Astrocyte (in vitro differentiated cells and primary cell): ENCODE data around the gene MICAL2. TPM values are rescaled to one million over a fixed set of nuclear protein-coding genes. Genes with fewer than 3 reads are reported as not detected.

Experiments used
- DNase-seq: peaks from one replicate; pipeline ENCODE4 v3.0.0-alpha.2; 2010; ENCODE audit warnings: low read depth
- FAIRE-seq: peaks from 2 replicates; lab custom pipeline; 2011; peaks lifted over from hg19 to GRCh38; lab: Jason Lieb, UNC
- H2AFZ ChIP-seq: 2 replicates; pipeline ENCODE4 v1.6.0; 2012; ENCODE audit warnings: low read depth, low read length, inconsistent platforms
- H3K27ac ChIP-seq: 2 replicates; pipeline ENCODE4 v1.5.1; 2011; ENCODE audit warnings: low read depth, low read length, inconsistent platforms
- H3K27me3 ChIP-seq: 2 replicates; pipeline ENCODE4 v1.6.0; 2011; ENCODE audit warnings: low read length, inconsistent platforms; ENCODE audit not compliant: insufficient read depth
- H3K36me3 ChIP-seq: 2 replicates; pipeline ENCODE4 v1.5.1; 2011; ENCODE audit warnings: low read length, inconsistent platforms; ENCODE audit not compliant: insufficient read depth
- H3K4me1 ChIP-seq: 2 replicates; pipeline ENCODE4 v1.5.1; 2011; ENCODE audit warnings: low read length, inconsistent platforms; ENCODE audit not compliant: insufficient read depth
- H3K4me2 ChIP-seq: 2 replicates; pipeline ENCODE4 v1.6.0; 2012; ENCODE audit warnings: low read length, inconsistent platforms
- H3K4me3 ChIP-seq: 2 replicates; pipeline ENCODE4 v1.5.1; 2011; ENCODE audit warnings: low read depth, mild to moderate bottlenecking, low read length, inconsistent platforms; ENCODE audit not compliant: insufficient read depth
- H3K79me2 ChIP-seq: 2 replicates; pipeline ENCODE4 v1.6.0; 2012; ENCODE audit warnings: mild to moderate bottlenecking, low read length, inconsistent platforms; ENCODE audit not compliant: insufficient read depth
- H3K9ac ChIP-seq: 2 replicates; pipeline ENCODE4 v1.6.0; 2012; ENCODE audit warnings: mild to moderate bottlenecking, low read length, inconsistent platforms
- H3K9me3 ChIP-seq: 2 replicates; pipeline ENCODE4 v1.5.1; 2012; ENCODE audit warnings: low read depth, mild to moderate bottlenecking, low read length, inconsistent platforms; ENCODE audit not compliant: insufficient read depth
- H4K20me1 ChIP-seq: 2 replicates; pipeline ENCODE4 v1.6.0; 2012; ENCODE audit warnings: low read length, inconsistent platforms; ENCODE audit not compliant: insufficient read depth
- H3K27ac Mint-ChIP-seq: one replicate; pipeline ENCODE4 v1.8.0; 2021; ENCODE audit warnings: mild to moderate bottlenecking, mixed read lengths; ENCODE audit not compliant: unreplicated experiment
- H3K27me3 Mint-ChIP-seq: one replicate; pipeline ENCODE4 v1.8.0; 2021; ENCODE audit warnings: low read depth, mixed read lengths; ENCODE audit not compliant: unreplicated experiment
- H3K36me3 Mint-ChIP-seq: one replicate; pipeline ENCODE4 v1.8.0; 2021; ENCODE audit warnings: low read depth, mixed read lengths; ENCODE audit not compliant: unreplicated experiment
- H3K4me1 Mint-ChIP-seq: one replicate; pipeline ENCODE4 v1.8.0; 2021; ENCODE audit warnings: low read depth, mixed read lengths; ENCODE audit not compliant: unreplicated experiment
- H3K4me3 Mint-ChIP-seq: one replicate; pipeline ENCODE4 v1.8.0; 2021; ENCODE audit warnings: mild to moderate bottlenecking, moderate library complexity, mixed read lengths; ENCODE audit not compliant: unreplicated experiment
- H3K9me3 Mint-ChIP-seq: one replicate; pipeline ENCODE4 v1.8.0; 2021; ENCODE audit warnings: mild to moderate bottlenecking, mixed read lengths; ENCODE audit not compliant: unreplicated experiment
- EZH2 ChIP-seq: IDR thresholded peaks from 2 replicates; pipeline ENCODE4 v1.6.1; 2012; ENCODE audit warnings: mild to moderate bottlenecking, low read length, inconsistent platforms; ENCODE audit not compliant: insufficient read depth
- total RNA-seq: library from RNA; stranded (reverse); gene quantifications from 2 replicates; pipeline ENCODE4 v1.2.1, GENCODE V29; 2021
- TF ChIP-seq, protein P1 (sequence below): IDR thresholded peaks from 2 replicates; pipeline ENCODE4 v1.5.1; 2011; ENCODE audit warnings: low read depth, mild to moderate bottlenecking, inconsistent platforms, low read length, moderate library complexity; ENCODE audit not compliant: insufficient read depth

The MICAL2 gene
- total RNA-seq, 1 donor from 2014 or later: 357 TPM

DNA sequence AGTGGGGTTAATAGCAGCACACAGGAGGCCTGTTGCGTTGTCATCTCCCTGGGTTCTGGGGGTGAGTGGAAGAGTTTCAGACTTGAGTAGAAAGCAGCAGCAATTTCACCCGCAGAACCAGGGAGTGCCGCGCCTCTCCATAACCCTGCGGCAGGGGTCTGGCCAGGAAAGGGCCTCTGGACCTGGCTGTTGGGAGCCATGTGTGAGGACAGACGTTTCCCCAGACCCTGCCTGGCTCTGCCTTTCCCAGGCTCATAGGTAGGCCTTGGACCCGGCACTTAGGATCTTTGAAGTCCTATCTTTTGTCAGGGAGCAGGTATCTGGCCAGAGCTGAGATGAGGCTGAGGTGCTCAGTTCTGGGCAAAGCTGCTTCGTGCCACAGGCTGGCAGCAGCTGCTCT lies 160.4 kb downstream of the MICAL2 start:
- Mint-ChIP-seq H3K36me3 (peaks cover 6% of the 10 kb centered on the region), H3K27me3 (no peaks in the 10 kb centered on the region), H3K9me3 (no peaks in the 10 kb centered on the region), H3K4me1 (peaks cover 39% of the 10 kb centered on the region), H3K4me3 (no peak overlapping the region), H3K27ac (no peak overlapping the region)
- DNase-seq (no peak), FAIRE-seq (no peak)
- Histone ChIP-seq H4K20me1 (no peaks in the 10 kb centered on the region), H3K9me3 (no peaks in the 10 kb centered on the region), H2AFZ (no peak overlapping the region), H3K4me1 (peaks cover 44% of the 10 kb centered on the region), H3K4me3 (no peak overlapping the region), H3K27ac (no peak overlapping the region), H3K9ac (no peak overlapping the region), H3K4me2 (no peak overlapping the region), H3K79me2 (no peaks in the 10 kb centered on the region), H3K36me3 (no peaks in the 10 kb centered on the region), H3K27me3 (no peaks in the 10 kb centered on the region)
- TF ChIP-seq, protein P1, sequence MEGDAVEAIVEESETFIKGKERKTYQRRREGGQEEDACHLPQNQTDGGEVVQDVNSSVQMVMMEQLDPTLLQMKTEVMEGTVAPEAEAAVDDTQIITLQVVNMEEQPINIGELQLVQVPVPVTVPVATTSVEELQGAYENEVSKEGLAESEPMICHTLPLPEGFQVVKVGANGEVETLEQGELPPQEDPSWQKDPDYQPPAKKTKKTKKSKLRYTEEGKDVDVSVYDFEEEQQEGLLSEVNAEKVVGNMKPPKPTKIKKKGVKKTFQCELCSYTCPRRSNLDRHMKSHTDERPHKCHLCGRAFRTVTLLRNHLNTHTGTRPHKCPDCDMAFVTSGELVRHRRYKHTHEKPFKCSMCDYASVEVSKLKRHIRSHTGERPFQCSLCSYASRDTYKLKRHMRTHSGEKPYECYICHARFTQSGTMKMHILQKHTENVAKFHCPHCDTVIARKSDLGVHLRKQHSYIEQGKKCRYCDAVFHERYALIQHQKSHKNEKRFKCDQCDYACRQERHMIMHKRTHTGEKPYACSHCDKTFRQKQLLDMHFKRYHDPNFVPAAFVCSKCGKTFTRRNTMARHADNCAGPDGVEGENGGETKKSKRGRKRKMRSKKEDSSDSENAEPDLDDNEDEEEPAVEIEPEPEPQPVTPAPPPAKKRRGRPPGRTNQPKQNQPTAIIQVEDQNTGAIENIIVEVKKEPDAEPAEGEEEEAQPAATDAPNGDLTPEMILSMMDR: no peak
- TF ChIP-seq EZH2: no peak

DNA sequence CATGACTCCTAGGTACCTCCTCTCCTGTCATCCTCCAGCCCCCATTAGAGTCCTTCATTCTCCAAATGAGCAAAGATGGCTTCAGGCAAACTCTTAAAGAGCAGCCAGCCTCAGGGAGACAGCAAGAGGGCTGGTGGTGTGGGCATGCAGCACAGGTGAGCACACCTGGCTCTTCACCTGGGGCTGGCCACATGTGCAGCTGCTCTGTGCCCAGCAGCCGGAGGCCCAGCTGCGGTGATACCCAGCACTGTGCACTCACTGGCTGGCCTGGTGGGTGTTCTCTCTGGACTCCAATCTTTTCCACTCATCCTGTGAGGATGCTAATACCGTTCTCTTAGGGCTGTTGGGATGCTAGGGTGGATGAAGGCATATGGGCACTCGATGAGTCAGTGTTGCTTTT lies 160.9 kb downstream of the MICAL2 start:
- Mint-ChIP-seq H3K4me1 (peaks cover 39% of the 10 kb centered on the region), H3K36me3 (peaks cover 6% of the 10 kb centered on the region), H3K4me3 (no peak overlapping the region), H3K27ac (peak overlapping the region; percentile 64), H3K9me3 (no peaks in the 10 kb centered on the region), H3K27me3 (no peaks in the 10 kb centered on the region)
- Histone ChIP-seq H3K27ac (no peak overlapping the region), H3K4me1 (peaks cover 44% of the 10 kb centered on the region), H3K4me3 (no peak overlapping the region), H3K9ac (no peak overlapping the region), H3K4me2 (no peak overlapping the region), H2AFZ (no peak overlapping the region), H3K36me3 (no peaks in the 10 kb centered on the region), H4K20me1 (no peaks in the 10 kb centered on the region), H3K79me2 (no peaks in the 10 kb centered on the region), H3K9me3 (no peaks in the 10 kb centered on the region), H3K27me3 (no peaks in the 10 kb centered on the region)
- no peak for DNase-seq
- no peak for TF ChIP-seq EZH2
- TF ChIP-seq, protein P1: no peak
- FAIRE-seq: no peak

DNA sequence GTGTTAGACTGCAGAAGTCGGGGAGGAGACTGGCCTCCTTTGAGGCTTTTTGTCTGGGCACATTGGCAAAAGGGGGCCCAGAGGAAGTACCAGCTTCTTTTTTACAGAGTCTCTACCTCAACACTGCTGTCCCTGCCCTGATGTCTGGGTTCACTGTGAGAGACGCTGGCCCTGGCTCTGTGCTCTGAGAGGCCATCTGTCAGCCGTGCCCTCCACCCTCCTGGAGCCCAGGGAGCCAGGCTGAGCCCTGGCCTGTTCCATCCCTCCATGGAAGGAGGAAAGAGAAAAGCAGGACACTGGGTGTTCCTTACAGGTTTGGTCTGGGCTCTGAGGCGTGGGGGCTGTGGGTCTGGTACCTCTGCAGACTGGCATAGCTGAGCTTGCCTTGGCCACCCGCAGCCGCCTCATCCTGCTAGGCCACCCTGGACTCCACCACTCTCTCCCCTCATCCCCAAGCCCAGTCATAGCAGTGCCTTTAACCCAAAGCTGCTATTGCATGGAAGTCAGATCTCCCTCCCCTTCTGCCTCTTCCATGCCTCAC lies 161.5 kb downstream of the MICAL2 start:
- H3K9ac ChIP-seq: no peak overlapping the region
- Mint-ChIP-seq H3K4me3 (no peak overlapping the region), H3K36me3 (peaks cover 4% of the 10 kb centered on the region), H3K27me3 (no peaks in the 10 kb centered on the region), H3K9me3 (no peaks in the 10 kb centered on the region), H3K4me1 (peaks cover 39% of the 10 kb centered on the region), H3K27ac (peak overlapping the region; percentile 77)
- no peaks in the 10 kb centered on the region for H3K36me3 ChIP-seq
- no peaks in the 10 kb centered on the region for H3K79me2 ChIP-seq
- H3K27ac ChIP-seq: peak overlapping the region; percentile 65
- H3K9me3 ChIP-seq: no peaks in the 10 kb centered on the region
- H3K27me3 ChIP-seq: no peaks in the 10 kb centered on the region
- no peak for FAIRE-seq
- peaks cover 44% of the 10 kb centered on the region for H3K4me1 ChIP-seq
- H3K4me3 ChIP-seq: no peak overlapping the region
- no peak overlapping the region for H3K4me2 ChIP-seq
- no peaks in the 10 kb centered on the region for H4K20me1 ChIP-seq
- no peak overlapping the region for H2AFZ ChIP-seq
- TF ChIP-seq, protein P1: no peak
- TF ChIP-seq EZH2: no peak
- no peak for DNase-seq
